Stimulated activated CD8-positive, alpha-beta memory T cell treated with anti-CD3 and anti-CD28 coated beads, Interleukin-4, amount 100 ng/mL, for 4 hours (primary cell): ENCODE measurements around the gene CYB561A3.

Experiments
- DNase-seq, 2 donors: peaks; one replicate each; pipeline ENCODE4 v3.0.0-alpha.2; 2020; ENCODE audit warnings: low read depth in 2 of 2, low spot score in 1 of 2

Gene CYB561A3

DNA sequence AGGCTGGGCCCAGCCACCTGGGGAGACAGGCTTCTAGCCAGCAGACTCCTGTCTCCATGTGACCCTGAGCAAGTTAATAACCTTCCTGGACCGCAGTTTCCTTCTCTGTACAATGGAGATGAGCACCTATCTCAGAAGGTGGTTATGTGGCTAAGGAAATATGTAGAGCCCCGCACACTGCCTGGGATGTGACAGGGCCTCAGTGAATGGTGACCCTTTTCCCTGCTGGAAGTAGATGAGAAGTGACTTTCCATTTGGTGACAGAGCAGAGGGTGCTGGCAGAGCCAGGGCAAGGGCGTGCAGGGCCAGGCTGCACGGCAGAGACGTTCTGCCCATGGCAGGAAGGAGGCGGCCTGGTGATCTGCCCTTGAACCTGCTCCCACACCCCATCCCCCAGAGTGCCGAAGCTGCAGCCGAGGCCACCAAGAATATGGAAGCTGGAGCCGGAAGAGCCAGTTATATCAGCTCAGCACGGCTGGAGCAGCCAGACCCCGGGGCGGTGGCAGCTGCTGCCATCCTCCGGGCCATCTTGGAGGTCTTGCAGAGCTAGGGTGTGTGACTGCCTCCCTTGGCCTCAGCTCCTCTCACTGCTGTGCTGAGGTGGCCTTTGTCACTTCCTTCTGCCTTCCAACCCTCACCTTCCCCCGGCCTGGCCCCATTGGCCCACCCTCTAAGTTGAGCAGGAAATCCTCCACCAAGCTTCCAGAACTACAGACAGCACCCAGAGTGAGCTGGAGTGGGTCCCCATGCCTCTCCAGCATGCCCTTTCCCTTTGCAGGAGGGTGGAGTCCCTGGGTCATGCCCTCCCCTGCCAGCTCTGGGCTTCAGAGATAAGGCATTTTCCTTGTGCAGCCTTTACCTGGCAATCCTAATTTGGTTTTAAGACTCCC lies 15.5 kb downstream of the CYB561A3 start:
- no peak for DNase-seq

DNA sequence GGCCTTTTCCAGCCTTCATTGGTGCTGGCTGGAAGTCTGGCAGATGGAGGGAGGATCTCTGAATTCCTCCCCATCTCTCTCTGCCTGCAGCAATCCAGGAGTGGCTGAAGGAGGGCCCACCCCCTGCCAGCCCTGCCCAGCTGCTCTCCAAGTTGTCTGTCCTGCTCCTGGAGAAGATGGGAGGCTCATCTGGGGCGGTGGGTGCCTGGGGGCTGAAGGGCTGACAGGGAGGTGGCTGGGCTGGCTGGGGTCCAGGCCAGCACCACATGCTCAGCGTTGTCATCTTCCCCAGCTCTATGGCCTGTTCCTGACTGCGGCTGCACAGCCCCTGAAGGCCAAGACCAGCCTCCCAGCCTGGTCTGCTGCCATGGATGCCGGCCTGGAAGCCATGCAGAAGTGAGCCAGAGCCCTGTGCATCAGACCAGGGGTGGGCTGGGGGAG lies 16.5 kb downstream of the CYB561A3 start:
- DNase-seq = no peak

DNA sequence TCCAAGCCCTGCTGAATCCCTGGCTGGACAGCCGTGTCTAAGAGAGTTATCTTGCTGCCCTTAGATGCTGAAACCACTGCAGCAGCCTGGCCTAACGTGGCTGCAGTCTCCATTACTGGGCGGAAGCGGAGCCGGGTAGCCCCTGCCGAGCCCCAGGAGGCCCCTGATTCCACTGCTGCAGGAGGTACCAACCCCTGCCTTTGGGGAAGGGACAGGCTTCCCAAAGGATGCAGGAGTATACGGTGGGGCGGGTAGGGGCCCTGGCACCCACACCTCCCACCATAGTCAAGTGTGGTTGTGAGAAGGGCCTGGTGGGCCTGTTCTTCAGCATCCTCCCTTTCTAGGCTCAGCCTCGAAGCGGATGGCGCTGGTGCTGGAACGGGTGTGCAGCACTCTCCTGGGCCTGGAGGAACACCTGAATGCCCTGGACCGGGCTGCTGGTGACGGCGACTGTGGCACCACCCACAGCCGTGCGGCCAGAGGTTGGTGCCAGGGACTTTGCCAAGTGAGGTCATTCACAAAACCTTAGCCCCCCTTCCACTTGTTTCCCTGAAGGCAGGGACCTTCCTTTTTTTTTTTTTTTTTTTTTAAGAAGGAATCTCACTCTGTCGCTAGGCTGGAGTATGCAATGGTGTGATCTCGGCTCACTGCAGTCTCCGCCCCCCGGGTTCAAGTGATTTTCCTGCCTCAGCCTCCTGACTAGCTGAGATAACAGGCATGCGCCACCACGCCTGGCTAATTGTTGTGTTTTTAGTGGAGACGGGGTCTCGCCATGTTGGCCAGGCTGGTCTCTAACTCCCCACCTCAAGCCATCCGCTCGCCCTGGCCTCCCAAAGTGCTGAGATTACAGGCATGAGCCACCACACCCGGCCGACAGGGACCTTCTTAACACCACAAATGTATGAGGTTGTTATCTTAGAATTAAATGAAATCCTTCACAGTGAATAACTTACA lies 17.6 kb downstream of the CYB561A3 start:
- no peak for DNase-seq

DNA sequence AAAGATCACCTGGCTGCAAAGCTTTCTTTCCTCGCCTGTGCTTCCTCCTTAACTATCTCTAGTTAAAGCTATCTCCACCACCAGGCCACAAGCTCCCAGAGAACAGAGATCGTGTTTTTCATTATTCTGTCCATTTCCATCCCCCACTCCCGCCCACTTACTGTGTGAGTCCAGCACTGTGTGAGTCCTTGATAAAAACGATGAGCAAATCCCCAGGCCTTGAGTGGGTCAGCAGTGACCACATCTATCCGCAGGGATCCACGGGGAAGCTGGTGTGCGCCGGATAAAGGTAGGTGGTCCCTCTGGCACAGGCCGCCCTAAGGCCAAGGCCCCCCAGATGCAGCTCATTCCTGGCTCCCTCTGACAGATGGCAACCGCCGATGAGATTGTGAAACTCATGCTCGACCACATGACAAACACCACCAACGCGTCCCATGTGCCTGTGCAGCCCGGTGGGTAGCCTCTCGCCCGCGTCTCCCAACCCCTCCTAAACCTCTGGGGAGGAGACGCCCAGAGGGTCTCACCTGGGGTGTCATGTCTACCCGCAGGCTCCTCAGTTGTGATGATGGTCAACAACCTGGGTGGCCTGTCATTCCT lies 19.4 kb downstream of the CYB561A3 start:
- no peak for DNase-seq

DNA sequence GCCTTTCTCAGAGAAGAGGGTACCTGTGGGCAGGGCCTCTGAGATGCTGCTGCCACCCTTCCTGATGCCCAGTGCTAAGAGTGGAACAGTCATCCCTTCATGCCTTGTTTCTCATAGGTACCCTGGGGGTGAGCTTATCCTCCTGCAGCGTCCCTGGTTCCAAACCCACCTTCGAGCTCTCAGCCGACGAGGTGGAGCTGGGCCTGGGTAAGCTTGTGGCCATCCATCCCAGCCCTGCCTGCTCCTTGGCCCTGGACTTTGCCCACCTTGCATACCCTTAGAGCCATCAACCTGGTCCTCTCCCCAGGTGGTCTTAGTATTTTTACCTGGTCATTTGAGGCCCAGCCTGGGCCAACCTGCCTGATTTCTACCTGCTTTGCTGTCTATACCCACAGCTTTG lies 20.0 kb downstream of the CYB561A3 start:
- DNase-seq = no peak

DNA sequence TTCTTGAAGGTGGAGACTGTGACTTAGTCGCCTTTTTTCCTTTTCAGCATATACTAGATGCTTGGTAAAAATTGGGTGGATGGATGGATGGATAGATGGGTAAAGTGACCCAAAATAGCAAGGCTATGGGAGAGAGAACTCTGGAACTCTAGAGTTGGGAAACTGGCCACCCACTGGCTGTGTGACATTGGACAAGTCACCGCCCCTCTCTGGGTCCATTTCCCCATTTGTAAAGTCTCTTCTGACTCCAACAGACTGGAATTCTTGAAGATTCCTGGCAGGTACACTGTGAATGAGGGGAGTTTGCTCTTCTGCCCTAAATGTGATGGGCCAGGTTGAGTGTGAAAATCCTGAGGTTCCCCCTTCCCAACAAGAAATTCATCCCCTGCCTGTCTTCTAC lies 20.7 kb downstream of the CYB561A3 start:
- DNase-seq = no peak

DNA sequence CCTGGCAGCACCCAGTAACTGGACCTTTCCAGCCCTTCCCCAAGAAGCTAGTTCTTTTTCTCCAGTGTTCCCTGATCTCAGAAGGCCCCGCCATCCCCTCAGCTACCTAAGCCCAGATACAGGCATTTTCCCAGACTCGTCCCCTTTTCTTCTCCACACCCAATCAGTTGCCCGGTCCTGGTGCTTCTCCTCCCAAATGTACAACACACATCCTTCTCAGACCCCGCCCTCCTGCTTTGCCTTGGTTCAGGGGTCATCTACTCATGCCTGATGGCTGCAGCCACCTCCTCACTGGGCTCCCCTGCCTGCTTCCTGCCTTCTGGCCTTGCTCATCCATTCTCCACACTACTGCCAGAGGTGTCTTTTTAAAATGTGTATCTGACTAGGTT lies 22.2 kb downstream of the CYB561A3 start:
- no peak for DNase-seq

DNA sequence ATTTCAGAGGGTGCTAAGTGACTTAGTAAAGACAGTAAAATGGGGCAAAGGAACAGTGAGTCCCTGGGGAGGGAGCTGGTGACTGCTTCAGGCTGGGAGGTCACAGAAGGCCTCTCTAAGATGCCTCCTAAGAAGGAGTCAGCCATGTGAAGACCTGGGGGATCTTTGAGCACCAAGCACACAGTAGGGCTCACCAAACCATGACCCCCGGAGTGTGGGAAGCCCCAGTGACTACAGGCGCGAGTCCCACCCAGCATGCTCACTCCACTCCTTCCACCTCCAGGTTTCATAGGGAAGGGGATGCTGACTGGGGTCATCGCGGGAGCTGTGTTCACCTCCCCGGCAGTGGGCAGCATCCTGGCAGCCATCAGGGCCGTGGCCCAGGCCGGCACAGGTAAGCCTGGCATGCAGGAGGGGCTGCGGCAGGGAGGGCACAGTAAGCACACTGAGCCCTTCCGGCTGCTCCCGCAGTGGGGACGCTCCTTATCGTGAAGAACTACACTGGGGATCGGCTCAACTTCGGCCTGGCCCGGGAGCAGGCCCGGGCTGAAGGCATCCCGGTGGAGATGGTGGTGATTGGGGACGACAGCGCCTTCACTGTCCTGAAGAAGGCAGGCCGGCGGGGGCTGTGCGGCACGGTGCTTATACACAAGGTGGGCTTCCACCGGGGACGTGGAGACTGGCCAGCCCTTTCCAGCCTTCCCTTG lies 22.7 kb downstream of the CYB561A3 start:
- DNase-seq = no peak

DNA sequence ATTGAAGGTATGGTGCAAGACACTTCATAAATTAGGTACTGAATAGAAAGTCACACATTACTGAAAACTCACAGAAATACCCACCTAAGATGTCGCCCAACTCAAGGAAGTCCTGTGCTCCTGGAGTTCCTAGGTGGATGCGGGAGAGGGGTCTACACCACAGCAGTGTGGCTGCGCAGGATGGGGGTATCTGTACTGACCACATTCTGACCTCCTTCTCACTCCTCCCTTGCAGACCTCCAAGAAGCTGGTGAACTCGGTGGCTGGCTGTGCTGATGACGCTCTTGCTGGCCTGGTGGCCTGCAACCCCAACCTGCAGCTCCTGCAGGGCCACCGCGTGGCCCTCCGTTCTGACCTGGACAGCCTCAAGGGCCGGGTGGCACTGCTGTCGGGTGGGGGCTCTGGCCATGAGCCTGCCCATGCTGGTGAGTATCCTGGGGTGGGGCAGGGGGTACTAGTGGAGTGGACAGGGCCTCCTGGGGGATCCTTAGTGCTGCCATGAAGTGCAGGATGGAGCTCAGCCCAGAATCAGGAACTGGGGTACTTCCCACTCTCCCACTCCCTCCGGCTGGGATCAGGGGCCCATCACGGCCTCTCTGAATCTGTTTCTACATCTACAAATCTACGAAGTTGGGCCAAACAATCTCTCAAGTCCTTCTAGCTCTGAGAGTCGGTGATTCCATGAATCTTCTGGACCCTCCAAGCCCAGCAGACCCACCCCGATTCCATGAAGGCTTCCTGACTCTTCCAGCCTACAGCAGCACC lies 23.8 kb downstream of the CYB561A3 start:
- DNase-seq = no peak

DNA sequence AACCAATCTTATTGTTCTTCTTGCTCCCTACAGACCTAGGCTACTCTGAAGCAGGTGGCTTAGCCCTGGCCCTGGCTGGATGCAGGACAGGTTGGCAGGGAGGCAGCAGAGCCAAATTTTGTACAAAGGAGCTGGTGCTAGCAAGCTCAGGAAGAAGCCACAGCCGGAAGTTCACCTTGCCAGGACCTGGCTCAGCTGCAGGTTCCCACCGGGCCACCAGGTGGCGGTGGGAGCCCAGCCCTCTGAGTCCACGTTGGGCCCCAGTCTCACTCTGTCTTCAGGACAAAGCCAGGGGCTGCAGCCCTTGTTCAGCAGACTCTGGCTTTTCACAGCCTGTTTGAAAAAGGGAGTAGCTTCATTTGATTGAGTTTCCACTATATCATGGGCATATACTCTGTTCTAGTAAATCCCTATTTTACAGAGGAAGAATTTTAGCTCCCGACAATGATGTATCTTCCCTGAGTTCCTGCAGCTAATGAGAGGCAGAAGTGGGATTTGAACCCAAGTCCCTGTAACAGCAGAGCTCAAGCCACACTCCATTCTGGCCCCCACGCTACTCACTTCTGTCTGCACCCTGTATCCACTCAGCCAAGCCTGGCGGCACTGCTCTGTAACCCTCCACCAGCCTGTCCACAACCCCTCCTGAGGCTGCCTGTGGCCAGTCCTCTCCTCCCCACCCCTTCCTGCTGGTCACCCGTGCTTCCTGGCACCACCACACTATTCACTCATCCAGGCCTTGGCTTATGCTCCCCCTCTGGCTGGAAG lies 25.3 kb downstream of the CYB561A3 start:
- peak; percentile 51 to 55 for DNase-seq

DNA sequence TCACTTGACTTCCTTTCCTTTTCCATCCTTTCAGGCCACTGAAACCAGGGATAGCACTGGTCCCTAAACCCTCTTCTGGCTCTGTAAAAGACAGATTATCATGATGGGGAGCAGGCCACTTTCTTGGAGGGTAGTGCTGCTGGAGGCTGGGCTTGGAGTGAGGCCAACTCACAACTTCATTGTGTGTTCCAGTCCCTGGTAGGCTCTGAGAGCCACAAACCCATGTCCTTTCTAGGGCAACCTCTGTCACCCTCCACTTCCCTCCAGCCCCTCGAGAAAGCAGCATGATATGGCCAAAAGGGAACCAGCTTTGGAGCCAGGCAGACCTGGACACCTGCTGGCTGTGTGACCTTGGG lies 26.3 kb downstream of the CYB561A3 start:
- DNase-seq = no peak

DNA sequence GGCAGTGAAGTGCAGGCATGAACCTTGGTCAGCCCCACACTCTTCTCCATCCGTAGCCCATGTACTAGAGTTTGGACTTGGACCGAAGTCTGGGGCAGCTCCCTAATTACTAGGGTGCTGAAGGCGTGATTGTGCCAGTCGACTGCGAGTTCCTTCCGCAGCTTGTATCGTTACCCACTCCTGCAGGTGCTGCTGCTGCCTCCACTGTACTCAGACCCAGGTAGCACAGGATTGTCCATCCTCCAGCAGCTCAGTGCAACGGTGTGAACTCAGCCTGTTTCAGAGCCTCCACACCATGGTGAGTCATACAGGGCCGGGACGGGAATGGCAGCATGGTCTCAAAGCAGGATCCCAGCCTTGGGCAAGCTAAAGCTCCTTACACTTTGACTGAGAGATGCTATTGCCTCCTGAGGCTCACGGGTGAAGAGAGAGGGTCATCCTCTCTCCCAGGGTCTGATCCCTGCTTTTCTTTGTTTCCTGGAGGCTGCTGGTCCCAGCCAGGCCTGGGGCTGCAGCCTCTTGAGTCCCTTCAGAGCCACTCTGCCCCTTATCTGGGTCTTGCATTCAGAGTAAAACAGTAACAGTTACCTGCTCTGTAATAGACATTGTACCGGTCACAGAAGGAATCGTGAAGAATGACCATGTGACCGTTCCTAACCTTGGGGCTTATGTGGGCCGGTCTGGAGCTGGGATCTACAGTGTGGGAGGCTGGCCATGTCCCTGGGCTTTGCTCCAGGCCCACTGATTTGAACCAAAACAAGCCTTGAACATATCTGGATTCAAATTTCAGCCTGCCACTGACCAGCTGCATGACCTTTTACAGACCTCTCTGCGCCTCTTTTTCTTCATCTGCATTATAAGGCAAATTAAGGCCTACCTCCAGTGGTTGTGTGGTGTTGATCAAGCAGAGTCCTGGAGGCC lies 27.0 kb downstream of the CYB561A3 start:
- DNase-seq = no peak

DNA sequence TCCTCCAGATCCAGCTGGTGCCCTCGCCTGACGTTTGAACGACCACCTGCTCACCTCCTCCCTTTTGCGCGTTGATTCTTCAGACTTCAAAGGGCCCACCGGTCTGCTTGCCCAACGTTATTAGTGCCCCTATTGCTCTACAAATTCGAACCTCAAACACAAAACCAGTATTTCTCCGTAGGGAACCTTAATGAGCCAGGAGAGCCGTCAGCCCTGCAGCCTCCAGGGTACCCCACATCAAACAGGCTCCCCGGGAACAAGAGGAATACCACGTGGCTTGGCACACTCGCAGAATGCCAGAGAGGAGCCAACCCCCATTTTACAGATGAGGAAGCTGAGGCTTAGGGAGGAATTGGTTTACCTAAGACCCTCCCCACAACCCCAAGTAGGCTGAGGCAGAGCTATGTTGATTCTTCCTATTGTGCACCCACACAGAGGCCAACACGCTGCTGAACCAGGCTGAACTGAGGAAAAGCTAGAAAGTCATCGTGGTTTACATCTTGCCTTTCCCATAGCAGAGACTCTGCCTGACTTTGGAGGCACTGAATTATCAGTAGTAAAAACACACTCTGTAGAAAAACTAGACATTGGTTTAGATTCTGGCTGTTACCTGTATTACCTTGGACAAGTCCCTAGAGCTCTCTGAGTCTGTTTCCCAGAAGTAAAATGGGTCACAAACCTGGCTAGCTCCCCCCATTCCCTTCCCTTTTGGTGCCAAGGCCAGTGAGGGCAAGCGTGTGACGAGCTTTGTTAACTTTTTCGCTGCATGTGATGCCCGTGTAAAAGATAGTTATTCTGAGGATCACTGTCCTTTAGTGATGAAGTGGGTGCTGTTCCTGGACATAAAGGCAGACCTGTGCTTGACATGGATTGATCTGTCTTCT lies 27.9 kb downstream of the CYB561A3 start:
- no peak for DNase-seq

DNA sequence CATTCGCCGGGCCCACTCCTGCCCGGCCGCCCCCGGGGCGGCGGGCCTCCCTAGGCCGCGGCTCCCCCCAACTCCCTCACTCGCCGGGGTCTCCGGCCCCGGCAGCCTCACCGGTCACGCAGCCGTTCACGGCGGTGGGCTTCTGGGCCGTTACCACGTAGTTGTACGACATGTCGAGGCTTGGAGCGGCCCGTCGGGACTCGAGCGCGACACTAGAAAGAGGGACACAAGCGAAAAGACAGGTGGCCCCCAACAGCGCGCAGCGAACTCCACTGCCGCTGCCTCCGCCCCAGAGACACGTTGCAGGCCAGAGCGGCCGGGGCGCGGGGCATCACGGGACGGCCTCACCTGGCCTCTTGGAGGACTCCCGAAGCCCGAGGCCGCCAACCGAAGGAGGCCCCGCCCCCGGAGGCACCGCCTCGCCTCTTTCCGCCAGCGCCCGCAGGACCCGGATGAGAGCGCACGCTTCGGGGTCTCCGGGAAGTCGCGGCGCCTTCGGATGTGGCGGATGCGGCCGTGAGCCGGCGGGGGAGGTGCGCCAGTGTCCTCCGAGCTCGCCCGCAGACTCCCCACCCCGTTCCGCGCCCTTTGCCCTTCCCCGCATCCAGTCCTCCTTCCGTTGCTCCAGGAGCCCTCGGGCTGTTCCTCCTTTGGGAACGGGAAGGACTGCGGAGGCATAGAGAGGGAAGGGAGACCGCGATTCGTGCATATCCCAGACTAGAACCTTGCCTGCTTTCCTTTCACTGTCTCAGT lies 28.7 kb downstream of the CYB561A3 start, which contains the start of the genes DDB1 and TKFC:
TSS of gene DDB1 (minus strand) at position 309 of the 753 bp plus-strand sequence. CDS start at position 172, 137 bp downstream.
TSS of gene TKFC (plus strand) at position 432 of the 753 bp plus-strand sequence. CDS start 1,501 bp downstream, outside the sequence.
- DNase-seq = peak; percentile 90 to 97

DNA sequence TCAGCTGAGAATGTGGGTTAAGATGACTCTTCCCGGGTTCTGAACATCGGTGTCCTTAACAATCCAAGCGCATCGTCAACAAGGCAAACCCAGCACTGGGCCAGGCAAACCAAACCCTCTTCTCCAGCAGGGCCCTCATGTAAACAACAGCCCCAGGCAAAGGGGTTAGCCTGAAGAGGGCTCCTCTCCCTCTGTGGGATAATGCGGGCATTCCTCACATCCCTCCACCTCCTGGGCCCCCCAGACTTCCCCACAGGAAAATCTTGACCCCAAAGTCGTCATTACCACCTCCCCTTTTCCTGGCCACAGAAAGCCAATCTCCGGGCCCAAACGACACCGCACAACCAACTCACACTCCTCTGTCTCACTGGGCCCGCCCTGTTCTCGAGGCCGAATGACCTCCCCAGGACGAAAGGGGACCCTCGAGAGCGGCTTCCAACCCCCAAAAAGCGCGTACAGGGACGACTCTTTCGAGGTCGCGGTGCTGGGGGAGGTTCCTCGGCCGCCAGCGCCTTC lies 29.3 kb downstream of the CYB561A3 start:
- no peak for DNase-seq

DNA sequence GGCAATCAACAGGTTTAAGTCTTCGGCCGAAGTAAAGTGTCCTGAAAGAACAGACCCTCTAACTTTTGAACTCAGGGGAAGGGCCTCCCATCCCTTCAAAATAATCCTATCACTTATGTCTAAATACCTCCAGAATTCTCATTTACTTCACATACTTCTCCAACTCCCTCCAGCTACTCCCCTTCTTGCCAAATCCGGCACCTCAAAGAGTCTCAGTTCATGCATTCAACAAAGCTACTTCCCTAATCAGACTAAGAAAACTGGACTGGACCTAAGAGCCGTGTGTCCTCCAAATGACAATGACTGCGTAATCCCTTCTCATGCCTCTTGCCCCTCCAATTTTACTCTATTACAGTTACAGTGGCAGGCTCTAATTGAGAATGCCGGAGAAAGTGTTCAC lies 30.0 kb downstream of the CYB561A3 start:
- no peak for DNase-seq
